HG03066 (cell line): Measurements from ENCODE around the gene PTPRT.

Experiments
- ATAC-seq: cut with Tn5 transposase; IDR thresholded peaks from one replicate; pipeline ENCODE4 v1.9.1; 2021; ENCODE audit warnings: low read depth; ENCODE audit not compliant: unreplicated experiment

Gene PTPRT

GRCh38 chr20:42678895-42679294 lies 510.8 kb downstream of the PTPRT start:
- no peak for ATAC-seq

- ATAC-seq: no peak
These were observed 533.6 kb downstream of the PTPRT start for GRCh38 chr20:42656130-42656529.

GRCh38 chr20:42652266-42652665 lies 537.4 kb downstream of the PTPRT start:
- ATAC-seq: no peak

GRCh38 chr20:42650191-42650746 lies 539.4 kb downstream of the PTPRT start:
- ATAC-seq: no peak

- ATAC-seq: no peak
These were observed 540.0 kb downstream of the PTPRT start for GRCh38 chr20:42649748-42650147.

GRCh38 chr20:42646250-42646649 lies 543.5 kb downstream of the PTPRT start:
- ATAC-seq: no peak

- ATAC-seq: no peak
These were observed 547.8 kb downstream of the PTPRT start for GRCh38 chr20:42641886-42642285.

- ATAC-seq: no peak
These were observed 550.6 kb downstream of the PTPRT start for GRCh38 chr20:42639140-42639539.

- no peak for ATAC-seq
These were observed 553.9 kb downstream of the PTPRT start for GRCh38 chr20:42635699-42636411.

GRCh38 chr20:42634156-42634555 lies 555.5 kb downstream of the PTPRT start:
- no peak for ATAC-seq

- no peak for ATAC-seq
These were observed 561.0 kb downstream of the PTPRT start for GRCh38 chr20:42628683-42629082.

GRCh38 chr20:42613076-42613475 lies 576.6 kb downstream of the PTPRT start:
- ATAC-seq: no peak

- no peak for ATAC-seq
These were observed 577.5 kb downstream of the PTPRT start for GRCh38 chr20:42611889-42612837.

GRCh38 chr20:42611423-42611822 lies 578.3 kb downstream of the PTPRT start:
- no peak for ATAC-seq

- ATAC-seq: no peak
These were observed 579.6 kb downstream of the PTPRT start for GRCh38 chr20:42610070-42610469.

GRCh38 chr20:42609618-42610017 lies 580.1 kb downstream of the PTPRT start:
- ATAC-seq: no peak

- ATAC-seq: no peak
These were observed 584.4 kb downstream of the PTPRT start for GRCh38 chr20:42604998-42605956.

GRCh38 chr20:42603655-42604054 lies 586.1 kb downstream of the PTPRT start:
- no peak for ATAC-seq

- no peak for ATAC-seq
These were observed 591.1 kb downstream of the PTPRT start for GRCh38 chr20:42598581-42598980.

GRCh38 chr20:42595625-42596024 lies 594.1 kb downstream of the PTPRT start:
- no peak for ATAC-seq
